Muscle of back (tissue), 13 donors: ENCODE measurements around the gene ALG10. TPM values are rescaled to one million over a fixed set of nuclear protein-coding genes. Genes with fewer than 3 reads are reported as not detected.
"Not testable (repeated sequence)": the region's sequence is repeated elsewhere in the genome, so short reads cannot be mapped to it uniquely, and the experiment has no call there.

Experiments
- DNase-seq, 3 donors: peaks; one replicate each; pipeline versions ENCODE4 v3.0.0 to v3.0.0-alpha.2; 2013
- long read RNA-seq, 9 donors: transcript quantifications; one replicate each; lab custom pipeline, GENCODE V29; 2026
- polyA plus RNA-seq, 10 donors: library from polyadenylated mRNA; unstranded; fragments of 120-200 nt; gene quantifications; one replicate each; pipeline ENCODE4 v1.2.1, GENCODE V29; 2013; ENCODE audit not compliant: insufficient read length in 10 of 10

ALG10 gene
- 1 to 10 TPM; 3.6 to 7.5 (median 4.9) TPM for polyA plus RNA-seq
- long read RNA-seq, donor 1, partial matches to known transcripts, result 0 of 1 reads
- long read RNA-seq, donor 1, other reads (novel, unspliced or antisense), result 0 of 1 reads
- long read RNA-seq, donor 2, result 0 reads
- long read RNA-seq, donor 3, result 0 reads
- long read RNA-seq, donor 4, partial matches to known transcripts, result 0 of 1 reads
- long read RNA-seq, donor 4, other reads (novel, unspliced or antisense), result 0 of 1 reads
- long read RNA-seq, donor 5, partial matches to known transcripts, result 0 of 2 reads
- long read RNA-seq, donor 5, other reads (novel, unspliced or antisense), result 0 of 2 reads
- long read RNA-seq, donor 6, partial matches to known transcripts, result 0 of 2 reads
- long read RNA-seq, donor 6, other reads (novel, unspliced or antisense), result 0 of 2 reads
- long read RNA-seq, donor 7, partial matches to known transcripts, result 0 of 2 reads
- long read RNA-seq, donor 7, other reads (novel, unspliced or antisense), result 0 of 2 reads
- long read RNA-seq, donor 8, result 0 reads
- long read RNA-seq, donor 9, result 0 reads

DNA sequence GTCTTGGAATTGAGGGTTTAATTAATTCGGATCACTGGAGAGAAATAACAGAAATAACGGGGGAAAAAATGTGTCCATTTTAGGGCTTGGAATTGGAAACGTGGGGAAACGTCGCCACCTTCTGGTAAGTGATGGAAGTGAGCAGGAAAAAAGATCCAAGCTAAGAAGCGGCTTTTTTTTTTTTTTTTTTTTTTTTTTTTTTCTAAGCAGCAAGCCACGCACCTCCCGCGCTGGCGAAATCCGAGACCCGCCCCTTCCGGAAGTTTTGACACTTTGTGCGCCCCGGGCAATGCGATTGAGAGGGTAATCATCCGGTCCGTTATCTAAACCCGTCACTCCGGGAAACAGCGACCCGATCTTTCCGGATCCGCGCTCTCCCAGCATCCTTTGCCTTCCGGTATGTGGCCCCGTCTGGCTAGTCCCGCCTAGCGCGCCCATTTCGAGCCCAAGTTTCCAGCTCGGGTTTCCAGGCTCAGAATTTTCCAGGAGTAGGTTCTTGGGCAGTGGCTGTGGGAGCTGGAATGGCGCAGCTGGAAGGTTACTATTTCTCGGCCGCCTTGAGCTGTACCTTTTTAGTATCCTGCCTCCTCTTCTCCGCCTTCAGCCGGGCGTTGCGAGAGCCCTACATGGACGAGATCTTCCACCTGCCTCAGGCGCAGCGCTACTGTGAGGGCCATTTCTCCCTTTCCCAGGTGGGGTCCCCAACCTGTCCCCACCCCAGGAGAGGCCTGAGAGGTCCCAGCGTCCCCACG lies at the start of gene ALG10:
Gene ALG10, plus strand, starts transcription at position 418 of the 752 bp plus-strand sequence. Its CDS starts 104 bp downstream, at position 522.
- DNase-seq, result peak; percentile 98

DNA sequence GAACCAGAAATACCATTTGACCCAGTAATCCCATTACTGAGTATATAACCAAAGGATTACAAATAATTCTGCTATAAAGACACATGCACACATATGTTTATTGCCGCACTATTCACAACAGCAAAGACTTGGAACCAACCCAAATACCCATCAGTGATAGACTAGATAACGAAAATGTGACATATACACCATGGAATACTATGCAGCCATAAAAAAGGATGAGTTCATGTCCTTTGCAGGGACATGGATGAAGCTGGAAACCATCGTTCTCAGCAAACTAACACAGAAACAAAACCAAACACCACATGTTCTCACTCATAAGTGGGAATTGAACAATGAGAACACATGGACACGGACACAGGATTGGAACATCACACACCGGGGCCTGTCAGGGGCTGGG lies 49.4 kb upstream of the ALG10 start:
- not testable (repeated sequence) for DNase-seq

DNA sequence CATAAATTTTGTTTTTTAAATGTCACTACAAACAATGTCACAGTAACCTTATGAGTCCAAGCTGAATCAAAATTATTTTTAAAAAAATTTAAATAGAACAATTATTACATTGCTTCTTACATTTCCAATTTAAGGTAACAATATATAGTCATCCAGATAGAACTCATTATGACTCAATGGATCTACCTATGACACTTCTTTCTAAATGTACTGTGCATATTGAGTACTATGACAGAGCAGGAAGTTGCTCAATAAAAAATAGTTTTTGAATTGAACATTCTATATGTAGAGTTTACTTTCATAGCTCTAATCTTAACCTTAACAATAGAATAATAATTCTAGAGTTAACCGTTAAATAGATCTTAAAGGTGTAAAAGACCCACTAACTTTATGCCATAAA lies 44.4 kb upstream of the ALG10 start:
- no peak for DNase-seq

DNA sequence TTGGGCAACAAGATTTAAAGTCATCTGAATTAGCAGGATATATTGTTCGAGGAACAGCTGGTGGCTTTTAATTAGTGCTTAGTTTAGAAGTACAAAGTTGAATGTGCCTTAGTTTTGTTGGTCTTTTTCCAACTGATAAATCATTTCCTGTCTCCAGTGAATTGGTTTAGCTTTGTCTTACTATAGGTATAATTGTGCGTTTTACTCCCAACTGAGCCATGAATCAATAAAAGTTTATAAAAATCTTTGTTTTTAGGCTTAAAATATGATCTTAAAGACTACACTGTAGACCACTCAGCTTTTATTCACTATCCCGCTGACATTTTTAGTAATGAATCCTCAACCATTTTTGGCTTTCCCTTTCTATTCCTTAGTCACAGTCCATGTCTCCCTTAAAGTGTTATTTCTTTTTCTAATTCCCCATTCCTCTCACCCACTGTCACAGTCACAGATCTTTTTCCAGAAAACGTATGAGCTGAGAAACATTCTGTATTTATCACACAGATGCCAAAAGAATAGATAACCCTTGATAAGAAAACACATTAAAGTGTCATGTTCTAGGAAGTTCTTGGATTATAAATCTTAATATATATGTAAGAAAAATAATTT lies 34.0 kb upstream of the ALG10 start:
- DNase-seq, result no peak

DNA sequence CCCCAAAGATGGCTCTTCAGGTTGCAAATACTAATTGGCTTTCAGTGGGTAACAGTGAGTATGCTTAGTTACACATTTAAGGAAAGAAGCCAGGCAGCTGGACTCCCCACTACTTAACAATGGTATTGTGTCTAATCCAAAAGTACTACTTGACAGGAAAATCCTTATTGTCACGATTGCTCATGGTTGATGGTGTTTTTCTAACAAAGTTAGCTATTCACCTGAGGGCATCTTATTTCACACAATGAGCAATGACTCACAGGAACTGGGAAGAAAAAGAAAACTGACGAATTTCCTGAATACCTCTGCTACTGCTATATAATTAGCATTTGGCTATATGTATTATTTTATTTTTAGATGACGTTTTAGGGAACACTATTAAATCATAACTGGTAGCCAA lies 33.4 kb upstream of the ALG10 start:
- no peak for DNase-seq

DNA sequence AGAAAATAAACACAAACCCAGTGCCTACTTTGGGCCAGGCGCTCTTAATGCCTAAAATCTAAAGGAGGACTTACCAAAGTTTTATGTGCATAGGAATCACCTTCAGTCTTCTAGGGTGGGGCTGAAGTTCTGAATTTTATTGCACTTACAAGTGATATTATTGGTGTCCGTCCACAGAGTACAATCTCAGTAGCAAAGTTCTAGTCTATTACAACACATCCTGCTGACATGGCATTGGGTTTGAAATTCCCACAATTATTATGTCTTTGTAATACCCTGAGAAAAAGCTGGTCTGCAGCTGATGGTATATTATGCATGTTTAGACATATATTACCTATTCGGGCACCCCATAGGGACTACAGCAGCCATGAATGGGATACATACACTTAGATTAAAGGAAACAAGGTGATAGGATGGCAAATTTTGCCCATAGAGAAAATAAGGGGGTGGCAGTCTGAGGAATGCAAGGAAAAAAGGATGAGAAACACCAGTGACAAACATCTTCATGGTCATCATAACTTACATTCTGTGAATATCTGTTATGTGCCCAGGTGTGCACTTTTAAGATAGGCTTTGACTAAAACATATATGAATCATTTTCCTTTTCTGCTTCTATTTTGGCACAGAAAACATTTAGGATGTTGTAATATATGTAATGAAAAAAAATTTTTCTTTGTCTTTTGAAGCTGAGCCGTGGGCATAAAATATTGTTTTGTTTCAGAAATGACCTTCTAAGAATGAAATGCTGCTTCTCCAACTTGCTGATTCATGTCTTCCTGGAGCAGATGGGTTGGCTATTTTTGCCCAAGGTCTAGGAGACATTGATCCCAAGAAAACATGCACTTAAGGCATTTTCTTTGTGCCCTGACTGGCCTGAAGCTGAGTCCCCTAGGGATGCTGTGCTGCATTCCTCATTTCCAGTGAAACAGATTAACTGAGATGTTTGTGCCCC lies 27.2 kb upstream of the ALG10 start:
- DNase-seq, result no peak

DNA sequence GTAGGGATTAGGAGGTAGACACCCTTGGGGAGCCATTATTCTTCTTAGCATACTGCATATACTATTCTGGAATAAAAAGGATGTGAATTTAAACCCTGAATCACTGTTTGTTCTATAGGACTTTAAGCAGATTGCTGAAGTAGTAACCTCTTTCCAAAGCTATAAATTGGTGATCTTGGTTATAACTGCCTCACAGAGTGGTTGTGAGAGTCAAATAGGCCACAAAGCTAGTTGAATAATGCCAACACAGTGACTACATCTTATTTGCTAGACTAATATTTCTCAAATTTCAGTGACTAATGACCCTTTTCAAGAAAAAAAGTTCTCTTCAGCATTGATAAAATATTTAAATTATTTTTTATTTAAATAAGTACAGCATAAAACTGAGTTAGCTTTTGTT lies 13.5 kb upstream of the ALG10 start:
- DNase-seq, result not testable (repeated sequence)

- no peak for DNase-seq
These were observed 5.9 kb upstream of the ALG10 start for GRCh38 chr12:34016361-34016760.

GRCh38 chr12:34021071-34021470 lies 1.2 kb upstream of the ALG10 start:
- peak in 1 of 3 donors; percentile 7 for DNase-seq

DNA sequence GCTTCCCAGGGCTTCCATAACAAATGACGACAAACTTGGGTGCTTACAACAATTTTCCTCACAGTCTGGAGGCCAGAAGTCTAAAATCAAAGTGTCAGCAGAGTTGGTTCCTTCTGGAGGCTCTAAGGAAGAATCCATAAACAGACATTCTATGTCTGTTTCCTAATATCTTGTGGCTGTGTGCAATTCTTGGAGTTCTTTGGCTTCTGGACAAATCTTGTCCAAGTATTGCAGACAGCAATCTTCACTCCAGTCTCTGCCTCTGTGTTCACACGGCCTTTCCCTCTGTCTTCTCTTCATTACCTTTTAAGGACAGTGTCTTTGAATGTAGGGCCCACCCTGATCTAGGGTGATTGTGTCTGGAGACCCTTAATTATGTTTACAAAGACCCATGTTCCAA lies 5.4 kb downstream of the ALG10 start:
- not testable (repeated sequence) for DNase-seq

GRCh38 chr12:34030591-34030990 lies 8.3 kb downstream of the ALG10 start:
- DNase-seq, result no peak

DNA sequence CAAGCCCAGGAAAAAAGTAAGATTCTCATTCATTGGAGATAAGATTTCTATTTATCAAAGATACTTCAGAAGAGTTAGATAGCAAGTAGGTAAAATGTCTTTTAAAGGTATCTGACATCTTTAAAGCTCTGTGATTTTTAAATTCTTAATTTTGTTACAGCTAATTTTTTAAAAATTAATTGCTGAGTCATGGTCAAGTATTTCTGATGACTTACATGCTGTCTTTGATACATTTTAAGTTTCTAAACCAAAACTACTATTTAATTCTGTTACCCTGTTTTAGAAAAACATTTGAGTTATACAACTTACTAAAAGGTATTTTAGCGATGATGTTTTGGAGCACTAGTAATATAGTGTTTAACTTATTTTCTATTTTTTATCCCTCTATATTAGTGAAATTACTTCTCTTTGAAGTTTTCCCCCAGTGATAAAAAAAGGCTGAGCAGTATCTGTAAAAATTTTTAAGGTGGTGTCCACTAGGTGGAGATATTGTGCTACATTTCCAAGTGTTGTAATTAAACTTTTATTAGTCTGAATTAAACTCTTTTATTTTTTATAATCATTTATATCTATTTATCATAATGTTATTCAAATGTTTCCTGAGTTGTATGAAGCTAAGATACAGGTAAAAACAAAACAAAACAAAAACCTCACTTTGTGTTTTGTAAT lies 11.5 kb downstream of the ALG10 start:
- DNase-seq, result peak in 1 of 3 donors; percentile 3

DNA sequence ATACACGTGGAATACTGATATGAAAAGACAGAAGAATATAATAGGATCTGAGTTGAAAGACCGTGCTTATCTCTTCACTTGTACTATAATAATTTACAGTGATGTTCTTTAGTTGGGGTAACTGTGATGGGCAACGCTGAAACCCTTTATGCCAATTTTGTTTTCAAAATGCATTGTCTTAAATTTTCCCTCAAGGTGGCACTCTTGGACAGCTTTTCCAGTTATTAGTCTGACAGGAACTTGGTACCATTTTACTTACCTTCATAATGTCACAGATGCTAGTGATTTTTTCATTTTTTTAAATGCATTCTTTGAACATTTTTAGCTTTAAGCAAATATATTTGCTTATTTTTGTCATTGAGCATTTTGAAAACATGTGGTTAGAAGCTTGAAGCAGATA lies 16.1 kb downstream of the ALG10 start:
- DNase-seq, result not testable (repeated sequence)

GRCh38 chr12:34046570-34046969 lies 24.3 kb downstream of the ALG10 start:
- no peak for DNase-seq

DNA sequence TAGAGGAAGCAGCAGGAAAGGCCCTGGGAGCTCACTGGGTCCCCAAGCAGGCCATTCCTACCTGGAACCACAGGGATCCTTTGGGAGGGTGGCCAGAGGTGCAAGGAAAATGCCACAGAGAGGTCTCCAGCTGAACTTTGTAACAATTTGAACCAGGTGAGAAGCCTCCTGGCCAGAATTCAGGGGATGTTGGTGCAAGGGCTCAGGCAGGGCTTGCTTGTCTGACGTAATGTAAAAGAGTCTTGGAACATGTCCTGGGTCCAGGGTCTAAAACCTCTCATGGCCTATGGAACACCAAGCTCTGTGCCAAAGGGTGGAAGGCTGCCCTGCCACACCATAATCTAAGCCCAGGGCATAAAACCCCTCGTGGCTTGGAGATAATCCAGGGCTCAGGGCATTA lies 25.6 kb downstream of the ALG10 start:
- not testable (repeated sequence) for DNase-seq

DNA sequence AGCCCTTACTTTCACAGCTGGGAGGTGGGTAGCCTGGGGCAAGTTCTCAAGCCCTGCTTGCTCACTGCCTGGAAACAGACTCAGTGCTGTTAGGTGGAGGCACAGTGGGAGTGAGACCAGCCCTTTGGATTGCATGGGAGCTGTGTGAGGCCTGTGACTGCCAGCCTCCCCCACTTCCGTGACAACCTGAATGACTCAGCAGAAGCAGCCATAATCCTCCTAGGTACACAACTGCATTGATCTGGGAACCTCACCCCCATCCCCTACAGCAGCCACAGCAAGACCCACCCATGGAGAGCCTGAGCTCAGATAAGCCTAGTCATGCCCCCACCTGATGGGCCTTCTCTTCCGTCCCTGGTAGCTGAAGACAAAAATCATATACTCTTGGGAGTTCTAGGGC lies 26.4 kb downstream of the ALG10 start:
- no peak for DNase-seq

GRCh38 chr12:34051486-34051885 lies 29.2 kb downstream of the ALG10 start:
- DNase-seq, result no peak

DNA sequence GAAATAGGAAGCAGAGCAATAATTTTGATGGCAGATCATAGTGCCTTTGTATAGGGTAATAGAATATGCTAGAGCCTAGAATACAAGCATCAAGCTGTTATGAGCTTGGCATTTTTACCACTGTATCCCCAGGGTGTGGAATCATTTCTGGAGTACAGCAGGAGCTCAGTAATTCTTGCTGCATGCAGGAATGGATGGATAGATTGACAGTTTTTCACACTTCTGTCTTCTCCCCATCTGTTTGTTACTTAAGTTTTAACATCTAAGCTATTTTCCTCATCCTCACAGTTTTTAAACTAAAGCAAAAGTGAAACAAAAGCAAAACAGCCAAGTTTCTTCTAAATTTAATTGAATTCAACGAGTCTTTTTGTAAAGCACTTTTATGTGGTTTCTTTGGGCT lies 32.6 kb downstream of the ALG10 start:
- DNase-seq, result no peak
